ENCODE results near the gene OR8B4.

DNA sequence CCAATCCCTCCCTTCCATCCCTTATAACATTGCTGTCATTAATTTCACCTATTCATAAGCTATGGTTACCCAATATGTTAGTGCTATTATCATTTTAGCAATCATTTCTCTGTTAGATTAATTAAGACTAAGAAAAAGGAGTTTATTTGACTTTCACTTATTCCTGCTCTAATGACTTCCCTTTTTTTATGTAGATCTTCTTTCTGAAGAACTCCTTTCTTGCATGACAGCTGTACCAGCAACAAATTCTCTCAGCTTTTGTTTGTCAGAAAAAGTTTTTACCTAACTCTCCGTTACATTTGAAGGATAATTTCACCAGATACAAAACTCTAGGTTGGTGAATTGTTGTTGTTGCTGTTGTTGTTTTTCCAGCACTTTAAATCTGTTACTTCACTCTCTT lies 49.4 kb upstream of the OR8B4 start:
- TF ChIP-seq, protein P1, sequence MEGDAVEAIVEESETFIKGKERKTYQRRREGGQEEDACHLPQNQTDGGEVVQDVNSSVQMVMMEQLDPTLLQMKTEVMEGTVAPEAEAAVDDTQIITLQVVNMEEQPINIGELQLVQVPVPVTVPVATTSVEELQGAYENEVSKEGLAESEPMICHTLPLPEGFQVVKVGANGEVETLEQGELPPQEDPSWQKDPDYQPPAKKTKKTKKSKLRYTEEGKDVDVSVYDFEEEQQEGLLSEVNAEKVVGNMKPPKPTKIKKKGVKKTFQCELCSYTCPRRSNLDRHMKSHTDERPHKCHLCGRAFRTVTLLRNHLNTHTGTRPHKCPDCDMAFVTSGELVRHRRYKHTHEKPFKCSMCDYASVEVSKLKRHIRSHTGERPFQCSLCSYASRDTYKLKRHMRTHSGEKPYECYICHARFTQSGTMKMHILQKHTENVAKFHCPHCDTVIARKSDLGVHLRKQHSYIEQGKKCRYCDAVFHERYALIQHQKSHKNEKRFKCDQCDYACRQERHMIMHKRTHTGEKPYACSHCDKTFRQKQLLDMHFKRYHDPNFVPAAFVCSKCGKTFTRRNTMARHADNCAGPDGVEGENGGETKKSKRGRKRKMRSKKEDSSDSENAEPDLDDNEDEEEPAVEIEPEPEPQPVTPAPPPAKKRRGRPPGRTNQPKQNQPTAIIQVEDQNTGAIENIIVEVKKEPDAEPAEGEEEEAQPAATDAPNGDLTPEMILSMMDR (IDR thresholded peaks at IDR 0.05; ENCODE audit: insufficient read depth, low read depth, low read length) = no peak
- no peak for TF ChIP-seq EZH2 (IDR thresholded peaks at IDR 0.05; ENCODE audit: insufficient read depth, low read length)

Data from astrocyte (in vitro differentiated cells and primary cell).